Astrocyte (in vitro differentiated cells and primary cell): ENCODE results near the gene RBM17.

ENCODE experiments used
- CTCF ChIP-seq: IDR thresholded peaks from 2 replicates; pipeline ENCODE4 v1.5.1; 2011; ENCODE audit warnings: low read depth, mild to moderate bottlenecking, inconsistent platforms, low read length, moderate library complexity; ENCODE audit not compliant: insufficient read depth
- EZH2 ChIP-seq: IDR thresholded peaks from 2 replicates; pipeline ENCODE4 v1.6.1; 2012; ENCODE audit warnings: mild to moderate bottlenecking, low read length, inconsistent platforms; ENCODE audit not compliant: insufficient read depth

DNA sequence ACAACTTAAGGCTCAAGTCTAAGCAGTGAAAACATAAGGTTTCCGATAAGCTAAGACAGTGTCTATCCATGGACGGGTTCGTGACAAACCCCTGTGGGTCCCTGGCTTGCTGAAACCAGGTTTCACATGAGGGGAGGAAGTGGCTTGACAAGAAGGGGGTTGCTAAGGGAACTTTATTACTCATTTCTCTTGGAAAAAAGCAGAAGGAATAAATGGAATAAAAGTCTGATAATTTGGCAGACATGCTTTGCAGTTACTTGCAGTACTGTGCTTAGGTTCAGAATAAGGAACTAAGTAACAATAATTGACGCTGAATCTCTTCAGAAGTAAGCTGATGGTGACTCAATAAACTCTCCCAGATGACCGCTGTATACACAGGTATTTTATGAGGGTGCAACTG is 34.7 kb downstream of the RBM17 start:
- TF ChIP-seq EZH2: no peak
- no peak for TF ChIP-seq CTCF
